Small intestine (tissue), 4 donors: ENCODE results near the gene MAPKBP1. TPM values are rescaled to one million over a fixed set of nuclear protein-coding genes. Genes with fewer than 3 reads are reported as not detected.

ENCODE experiments used
- polyA plus RNA-seq, 4 donors: library from polyadenylated mRNA; stranded (reverse) in 3 of 4; unstranded in 1 of 4; fragments of 200-250 nt in 3 of 4; fragments of 120-200 nt in 1 of 4; gene quantifications; one replicate each; pipeline versions ENCODE4 v1.2.1 to v1.2.3, GENCODE V29; 2013
- donor health status: healthy with polysubstance abuse.
- donor health status: Bipolar disorder and iron deficiency.
- donor health status: healthy.

MAPKBP1 gene
- polyA plus RNA-seq, 4 donors = 8.3 to 30.2 (median 23.6) TPM

Other genes with a start within 250 kb of the MAPKBP1 start
- gene RPAP1, start 230.2 kb upstream of the MAPKBP1 start, polyA plus RNA-seq = 10 to 100 TPM in 2 of 4 donors, 1 to 10 TPM in 2; 6.2 to 23.8 (median 10.2) TPM
- gene TYRO3, start 215.3 kb upstream of the MAPKBP1 start, polyA plus RNA-seq = 10 to 100 TPM in 1 of 4 donors, 1 to 10 TPM in 3; 2.7 to 57.9 (median 6.5) TPM
- gene MGA, start 114.1 kb upstream of the MAPKBP1 start, polyA plus RNA-seq = 10 to 100 TPM in 1 of 4 donors, 1 to 10 TPM in 3; 1.4 to 21.0 (median 3.7) TPM
- 10 to 100 TPM in 2 of 4 donors, 1 to 10 TPM in 2; 6.8 to 11.4 (median 8.8) TPM for gene JMJD7, start 53.6 kb downstream of the MAPKBP1 start, polyA plus RNA-seq
- gene PLA2G4B, start 64.4 kb downstream of the MAPKBP1 start, polyA plus RNA-seq = 10 to 100 TPM in 2 of 4 donors, 1 to 10 TPM in 2; 4.6 to 13.0 (median 10.2) TPM
- gene SPTBN5, start 119.6 kb downstream of the MAPKBP1 start, polyA plus RNA-seq = 1 to 10 TPM in 1 of 4 donors, under 1 TPM in 3; 0.45 to 1.6 (median 0.57) TPM
- gene EHD4, start 198.1 kb downstream of the MAPKBP1 start, polyA plus RNA-seq = 10 to 100 TPM in 2 of 4 donors, 1 to 10 TPM in 2; 9.4 to 14.1 (median 11.5) TPM
- gene PLA2G4E, start 246.6 kb downstream of the MAPKBP1 start, polyA plus RNA-seq = under 1 TPM in 2 of 4 donors, not detected in 2; 0.13 to 0.80 TPM